Measurements from ENCODE around the gene ZDHHC14.

The ZDHHC14 gene

GRCh38 chr6:157661652-157662051, 280.7 kb downstream of the ZDHHC14 start:
- no peak for ATAC-seq (replicated peaks; ENCODE audit: extremely low read depth, poor library complexity, severe bottlenecking)
- Mint-ChIP-seq H3K36me3 (ENCODE audit: insufficient read depth) (peaks cover 1% of the 10 kb centered on the region), H3K27me3 (no peaks in the 10 kb centered on the region), H3K4me3 (no peak overlapping the region), H3K4me1 (no peaks in the 10 kb centered on the region), H3K9me3 (no peaks in the 10 kb centered on the region), H3K27ac (ENCODE audit: low read depth) (no peak overlapping the region)
- no peak for DNase-seq (ENCODE audit: low spot score in 2 of 2)

- no peak for ATAC-seq (replicated peaks; ENCODE audit: extremely low read depth, poor library complexity, severe bottlenecking)
- H3K27me3 Mint-ChIP-seq, result no peaks in the 10 kb centered on the region
- H3K4me3 Mint-ChIP-seq, result no peak overlapping the region
- H3K4me1 Mint-ChIP-seq, result peaks cover 7% of the 10 kb centered on the region
- H3K36me3 Mint-ChIP-seq (ENCODE audit: insufficient read depth), result no peaks in the 10 kb centered on the region
- H3K27ac Mint-ChIP-seq (ENCODE audit: low read depth), result no peak overlapping the region
- no peaks in the 10 kb centered on the region for H3K9me3 Mint-ChIP-seq
- DNase-seq (ENCODE audit: low spot score in 2 of 2), result no peak
Measured at GRCh38 chr6:157663261-157663660, 282.3 kb downstream of the ZDHHC14 start.

- Mint-ChIP-seq H3K4me1 (peaks cover 7% of the 10 kb centered on the region), H3K9me3 (no peaks in the 10 kb centered on the region), H3K4me3 (no peak overlapping the region), H3K27ac (ENCODE audit: low read depth) (no peak overlapping the region), H3K36me3 (ENCODE audit: insufficient read depth) (no peaks in the 10 kb centered on the region), H3K27me3 (no peaks in the 10 kb centered on the region)
- DNase-seq (ENCODE audit: low spot score in 2 of 2) (no peak), ATAC-seq (replicated peaks; ENCODE audit: extremely low read depth, poor library complexity, severe bottlenecking) (no peak)
Measured at GRCh38 chr6:157665180-157665579, 284.2 kb downstream of the ZDHHC14 start.

- Mint-ChIP-seq H3K9me3 (no peaks in the 10 kb centered on the region), H3K4me3 (no peak overlapping the region), H3K4me1 (peaks cover 7% of the 10 kb centered on the region), H3K27ac (ENCODE audit: low read depth) (no peak overlapping the region), H3K27me3 (no peaks in the 10 kb centered on the region), H3K36me3 (ENCODE audit: insufficient read depth) (peaks cover 2% of the 10 kb centered on the region)
- DNase-seq (ENCODE audit: low spot score in 2 of 2) (no peak), ATAC-seq (replicated peaks; ENCODE audit: extremely low read depth, poor library complexity, severe bottlenecking) (no peak)
Measured at GRCh38 chr6:157666729-157667128, 285.7 kb downstream of the ZDHHC14 start.

GRCh38 chr6:157667211-157668008, 286.4 kb downstream of the ZDHHC14 start:
- Mint-ChIP-seq H3K27me3 (no peaks in the 10 kb centered on the region), H3K4me3 (no peak overlapping the region)

GRCh38 chr6:157668009-157668401, 287.0 kb downstream of the ZDHHC14 start:
- no peaks in the 10 kb centered on the region for H3K27me3 Mint-ChIP-seq
- no peak overlapping the region for H3K4me3 Mint-ChIP-seq
- H3K27ac Mint-ChIP-seq (ENCODE audit: low read depth), result no peak overlapping the region
- H3K4me1 Mint-ChIP-seq, result peaks cover 7% of the 10 kb centered on the region
- ATAC-seq (replicated peaks; ENCODE audit: extremely low read depth, poor library complexity, severe bottlenecking) (no peak), DNase-seq (ENCODE audit: low spot score in 2 of 2) (no peak)
- no peaks in the 10 kb centered on the region for H3K9me3 Mint-ChIP-seq
- peaks cover 2% of the 10 kb centered on the region for H3K36me3 Mint-ChIP-seq (ENCODE audit: insufficient read depth)

More at GRCh38 chr6:157667211-157668008, 286.4 kb downstream of the ZDHHC14 start:
- peaks cover 7% of the 10 kb centered on the region for H3K4me1 Mint-ChIP-seq
- ATAC-seq (replicated peaks; ENCODE audit: extremely low read depth, poor library complexity, severe bottlenecking) (peak; percentile 52), DNase-seq (ENCODE audit: low spot score in 2 of 2) (peak; percentile 27 to 42)
- peaks cover 2% of the 10 kb centered on the region for H3K36me3 Mint-ChIP-seq (ENCODE audit: insufficient read depth)
- H3K27ac Mint-ChIP-seq (ENCODE audit: low read depth), result no peak overlapping the region
- H3K9me3 Mint-ChIP-seq, result no peaks in the 10 kb centered on the region

GRCh38 chr6:157668713-157669112, 287.7 kb downstream of the ZDHHC14 start:
- H3K27me3 Mint-ChIP-seq, result no peaks in the 10 kb centered on the region
- ATAC-seq (replicated peaks; ENCODE audit: extremely low read depth, poor library complexity, severe bottlenecking) (no peak), DNase-seq (ENCODE audit: low spot score in 2 of 2) (no peak)
- H3K4me1 Mint-ChIP-seq, result peaks cover 7% of the 10 kb centered on the region
- H3K36me3 Mint-ChIP-seq (ENCODE audit: insufficient read depth), result peaks cover 2% of the 10 kb centered on the region
- H3K4me3 Mint-ChIP-seq, result no peak overlapping the region
- H3K27ac Mint-ChIP-seq (ENCODE audit: low read depth), result no peak overlapping the region
- H3K9me3 Mint-ChIP-seq, result no peaks in the 10 kb centered on the region

- H3K36me3 Mint-ChIP-seq (ENCODE audit: insufficient read depth), result peaks cover 2% of the 10 kb centered on the region
- no peak overlapping the region for H3K4me3 Mint-ChIP-seq
- H3K27ac Mint-ChIP-seq (ENCODE audit: low read depth), result no peak overlapping the region
- no peaks in the 10 kb centered on the region for H3K9me3 Mint-ChIP-seq
- no peak for ATAC-seq (replicated peaks; ENCODE audit: extremely low read depth, poor library complexity, severe bottlenecking)
- DNase-seq (ENCODE audit: low spot score in 2 of 2), result no peak
- H3K27me3 Mint-ChIP-seq, result no peaks in the 10 kb centered on the region
- H3K4me1 Mint-ChIP-seq, result peaks cover 7% of the 10 kb centered on the region
Measured at GRCh38 chr6:157669323-157669722, 288.3 kb downstream of the ZDHHC14 start.

GRCh38 chr6:157669747-157670216, 288.8 kb downstream of the ZDHHC14 start:
- H3K36me3 Mint-ChIP-seq (ENCODE audit: insufficient read depth), result peaks cover 2% of the 10 kb centered on the region
- DNase-seq (ENCODE audit: low spot score in 2 of 2) (no peak), ATAC-seq (replicated peaks; ENCODE audit: extremely low read depth, poor library complexity, severe bottlenecking) (no peak)
- H3K27ac Mint-ChIP-seq (ENCODE audit: low read depth), result no peak overlapping the region
- peaks cover 7% of the 10 kb centered on the region for H3K4me1 Mint-ChIP-seq
- no peaks in the 10 kb centered on the region for H3K9me3 Mint-ChIP-seq
- no peaks in the 10 kb centered on the region for H3K27me3 Mint-ChIP-seq
- H3K4me3 Mint-ChIP-seq, result no peak overlapping the region

- no peak overlapping the region for H3K4me3 Mint-ChIP-seq
- no peak for ATAC-seq (replicated peaks; ENCODE audit: extremely low read depth, poor library complexity, severe bottlenecking)
Measured at GRCh38 chr6:157670466-157671186, 289.6 kb downstream of the ZDHHC14 start.

GRCh38 chr6:157672726-157673412, 291.9 kb downstream of the ZDHHC14 start:
- H3K27ac Mint-ChIP-seq (ENCODE audit: low read depth), result no peak overlapping the region
- no peaks in the 10 kb centered on the region for H3K4me1 Mint-ChIP-seq
- no peak overlapping the region for H3K4me3 Mint-ChIP-seq
- ATAC-seq (replicated peaks; ENCODE audit: extremely low read depth, poor library complexity, severe bottlenecking) (no peak), DNase-seq (ENCODE audit: low spot score in 2 of 2) (no peak)
- H3K9me3 Mint-ChIP-seq, result no peaks in the 10 kb centered on the region
- H3K36me3 Mint-ChIP-seq (ENCODE audit: insufficient read depth), result peaks cover 2% of the 10 kb centered on the region
- no peaks in the 10 kb centered on the region for H3K27me3 Mint-ChIP-seq

More at GRCh38 chr6:157670466-157671186, 289.6 kb downstream of the ZDHHC14 start:
- Mint-ChIP-seq H3K9me3 (no peaks in the 10 kb centered on the region), H3K36me3 (ENCODE audit: insufficient read depth) (peaks cover 2% of the 10 kb centered on the region), H3K4me1 (peaks cover 7% of the 10 kb centered on the region), H3K27ac (ENCODE audit: low read depth) (no peak overlapping the region), H3K27me3 (no peaks in the 10 kb centered on the region)
- DNase-seq (ENCODE audit: low spot score in 2 of 2), result no peak

GRCh38 chr6:157673596-157673995, 292.6 kb downstream of the ZDHHC14 start:
- no peak for ATAC-seq (replicated peaks; ENCODE audit: extremely low read depth, poor library complexity, severe bottlenecking)
- H3K4me3 Mint-ChIP-seq, result no peak overlapping the region

More at GRCh38 chr6:157673596-157673995, 292.6 kb downstream of the ZDHHC14 start:
- Mint-ChIP-seq H3K36me3 (ENCODE audit: insufficient read depth) (peaks cover 2% of the 10 kb centered on the region), H3K27ac (ENCODE audit: low read depth) (no peak overlapping the region), H3K4me1 (no peaks in the 10 kb centered on the region), H3K9me3 (no peaks in the 10 kb centered on the region), H3K27me3 (no peaks in the 10 kb centered on the region)
- DNase-seq (ENCODE audit: low spot score in 2 of 2), result no peak

All from central memory CD8-positive, alpha-beta T cell (primary cell).